ENCODE measurements around the gene TMEM51. TPM values are rescaled to one million over a fixed set of nuclear protein-coding genes. Genes with fewer than 3 reads are reported as not detected.

TMEM51 gene
- total RNA-seq, 1 donor from 2014 or later = 4.5 TPM

- DNase-seq (ENCODE audit: low read depth) = peak; percentile 57
These were observed 23.5 kb downstream of the TMEM51 start for GRCh38 chr1:15176898-15177665.

GRCh38 chr1:15177710-15178166 lies 24.2 kb downstream of the TMEM51 start:
- no peak for DNase-seq (ENCODE audit: low read depth)

GRCh38 chr1:15178571-15179484 lies 25.3 kb downstream of the TMEM51 start:
- DNase-seq (ENCODE audit: low read depth) = peak; percentile 90

GRCh38 chr1:15179485-15179883 lies 25.9 kb downstream of the TMEM51 start:
- no peak for DNase-seq (ENCODE audit: low read depth)

GRCh38 chr1:15180189-15180588 lies 26.6 kb downstream of the TMEM51 start:
- no peak for DNase-seq (ENCODE audit: low read depth)

GRCh38 chr1:15180945-15181523 lies 27.5 kb downstream of the TMEM51 start:
- no peak for DNase-seq (ENCODE audit: low read depth)

GRCh38 chr1:15181564-15181963 lies 28.0 kb downstream of the TMEM51 start:
- DNase-seq (ENCODE audit: low read depth) = no peak

GRCh38 chr1:15184436-15185241 lies 31.1 kb downstream of the TMEM51 start:
- no peak for DNase-seq (ENCODE audit: low read depth)

GRCh38 chr1:15185617-15186016 lies 32.1 kb downstream of the TMEM51 start:
- peak; percentile 51 for DNase-seq (ENCODE audit: low read depth)

- DNase-seq (ENCODE audit: low read depth) = no peak
These were observed 32.7 kb downstream of the TMEM51 start for GRCh38 chr1:15186073-15186845.

- DNase-seq (ENCODE audit: low read depth) = peak; percentile 81
These were observed 33.3 kb downstream of the TMEM51 start for GRCh38 chr1:15186846-15187151.

- no peak for DNase-seq (ENCODE audit: low read depth)
These were observed 33.9 kb downstream of the TMEM51 start for GRCh38 chr1:15187175-15188129.

- DNase-seq (ENCODE audit: low read depth) = no peak
These were observed 34.6 kb downstream of the TMEM51 start for GRCh38 chr1:15188130-15188524.

GRCh38 chr1:15188678-15189077 lies 35.1 kb downstream of the TMEM51 start:
- no peak for DNase-seq (ENCODE audit: low read depth)

GRCh38 chr1:15189692-15190370 lies 36.3 kb downstream of the TMEM51 start:
- DNase-seq (ENCODE audit: low read depth) = peak; percentile 47

- DNase-seq (ENCODE audit: low read depth) = no peak
These were observed 37.7 kb downstream of the TMEM51 start for GRCh38 chr1:15191267-15191666.

- DNase-seq (ENCODE audit: low read depth) = no peak
These were observed 38.2 kb downstream of the TMEM51 start for GRCh38 chr1:15191770-15192169.

- DNase-seq (ENCODE audit: low read depth) = peak; percentile 58
These were observed 39.5 kb downstream of the TMEM51 start for GRCh38 chr1:15192916-15193550.

Data from myocyte (in vitro differentiated cells).